ENCODE measurements around the gene HTR1D. TPM values are rescaled to one million over a fixed set of nuclear protein-coding genes. Genes with fewer than 3 reads are reported as not detected.

HTR1D gene
- polyA plus RNA-seq, 2 of the 4 experiments (the other 2 are of a cell fraction) = 8.5 to 11.4 TPM

DNA sequence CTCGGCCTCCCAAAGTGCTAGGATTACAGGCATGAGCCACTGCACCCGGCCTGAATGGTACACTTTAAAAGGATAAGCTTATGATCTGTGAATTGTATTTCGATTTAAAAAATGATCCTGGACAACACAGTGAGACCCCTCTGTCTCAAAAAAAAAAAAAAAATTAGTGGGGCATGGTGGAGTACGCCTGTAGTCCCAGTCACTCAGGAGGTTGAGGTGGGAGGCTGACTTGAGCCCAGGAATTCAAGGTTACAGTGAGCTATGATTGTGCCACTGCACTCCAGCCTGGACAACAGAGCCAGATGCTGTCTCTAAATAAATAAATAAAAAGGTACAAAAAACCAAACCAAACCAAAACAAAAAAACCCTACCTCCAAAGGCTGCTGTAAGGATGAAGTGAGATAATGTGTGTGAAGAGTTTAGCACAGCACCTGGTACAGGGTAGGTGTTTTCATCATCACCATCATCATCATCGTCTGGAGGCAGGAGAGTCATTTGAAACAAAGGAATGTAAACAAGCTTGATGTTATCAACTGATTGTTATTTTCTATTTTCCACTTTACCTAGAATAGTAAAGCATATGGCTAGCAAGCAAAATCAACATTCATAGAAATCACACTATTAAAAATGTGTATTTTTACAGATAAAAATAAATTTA, 22.5 kb upstream of the HTR1D start:
- FAIRE-seq (no peak), ATAC-seq (no peak), DNase-seq (ENCODE audit: low read depth in 1 of 2, low spot score in 1 of 2) (no peak)
- no peaks in the 10 kb centered on the region for H3K9me3 ChIP-seq
- ChIA-PET CTCF (interaction anchor here (1.5 to 1.6 kb wide), 2 partner anchors 9 to 23 kb away, joined by 4 to 6 read pairs; partner anchors contain the start of gene HTR1D), POLR2A (no interaction called here)
- WGBS (ENCODE audit: missing lambda C conversion rate) = 69% methylated on average over 5 of the region's 5 CpGs
- TF ChIP-seq CHD4 (IDR thresholded peaks at IDR 0.05; ENCODE audit: borderline replicate concordance) = no peak
- H3K4me3 ChIP-seq = no peak overlapping the region
- H3K27ac ChIP-seq = no peak overlapping the region
- 0 out of 3 replicates have a peak, but pooled peaks cover 2% of the 10 kb centered on the region for H3K4me1 ChIP-seq
- H3K4me2 ChIP-seq = no peak overlapping the region

DNA sequence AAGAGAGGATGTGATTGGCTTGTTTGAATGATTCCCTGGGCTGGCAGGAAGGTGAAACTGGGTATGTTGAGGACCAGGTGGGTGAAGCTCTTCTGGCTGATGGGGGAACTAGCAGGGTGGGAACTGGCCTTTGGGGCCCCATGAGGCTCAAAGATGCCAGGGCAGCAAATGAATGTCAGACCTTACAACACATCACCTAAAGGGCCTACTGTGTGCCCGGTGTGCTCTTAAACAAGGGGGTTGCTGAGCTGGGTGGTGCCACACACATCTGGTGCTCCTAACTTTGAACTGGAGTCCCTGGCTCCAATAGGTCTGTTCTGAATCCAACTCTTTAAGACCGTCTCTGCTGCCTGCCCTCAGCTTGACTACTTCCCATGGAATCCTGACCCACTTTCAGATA, 21.3 kb upstream of the HTR1D start:
- 95% methylated on average over 2 of the region's 2 CpGs for WGBS (ENCODE audit: missing lambda C conversion rate)
- ATAC-seq (no peak), FAIRE-seq (no peak), DNase-seq (ENCODE audit: low read depth in 1 of 2, low spot score in 1 of 2) (no peak)
- H3K27ac ChIP-seq = no peak overlapping the region
- H3K9me3 ChIP-seq = no peaks in the 10 kb centered on the region
- CTCF ChIA-PET = interaction anchor here (0.6 kb wide), 1 partner anchor 261 kb away, joined by 4 read pairs; no protein-coding TSS in a partner anchor
- 0 out of 3 replicates have a peak, but pooled peaks cover 2% of the 10 kb centered on the region for H3K4me1 ChIP-seq
- POLR2A ChIA-PET = no interaction called here
- TF ChIP-seq NPAS2 (CRISPR knock-in tag; IDR thresholded peaks at IDR 0.05; ENCODE audit: borderline replicate concordance) (no peak), MYC (IDR thresholded peaks at IDR 0.05; ENCODE audit: borderline replicate concordance, low read length) (no peak), POLR2AphosphoS2 (conservative IDR thresholded peaks at IDR 0.05; ENCODE audit: low read length) (no peak), NFE2L2 (conservative IDR thresholded peaks at IDR 0.05; ENCODE audit: low read length) (no peak), TFCP2L1 (CRISPR knock-in tag; IDR thresholded peaks at IDR 0.05) (no peak), RCOR1 (IDR thresholded peaks at IDR 0.05; ENCODE audit: low read depth, low read length) (no peak), ZSCAN20 (CRISPR knock-in tag; IDR thresholded peaks at IDR 0.05) (no peak), ZNF302 (CRISPR knock-in tag; IDR thresholded peaks at IDR 0.05) (no peak), KDM1A (IDR thresholded peaks at IDR 0.05; ENCODE audit: low read depth) (no peak), HOXB13 (CRISPR knock-in tag; IDR thresholded peaks at IDR 0.05; ENCODE audit: low read depth) (no peak), POLR2A (IDR thresholded peaks at IDR 0.05; ENCODE audit: low read length) (no peak), ZC3H11A (IDR thresholded peaks at IDR 0.05) (no peak), ZFP36 (IDR thresholded peaks at IDR 0.05; ENCODE audit: borderline replicate concordance, partially characterized antibody) (no peak)
- TF ChIP-seq, protein P1, sequence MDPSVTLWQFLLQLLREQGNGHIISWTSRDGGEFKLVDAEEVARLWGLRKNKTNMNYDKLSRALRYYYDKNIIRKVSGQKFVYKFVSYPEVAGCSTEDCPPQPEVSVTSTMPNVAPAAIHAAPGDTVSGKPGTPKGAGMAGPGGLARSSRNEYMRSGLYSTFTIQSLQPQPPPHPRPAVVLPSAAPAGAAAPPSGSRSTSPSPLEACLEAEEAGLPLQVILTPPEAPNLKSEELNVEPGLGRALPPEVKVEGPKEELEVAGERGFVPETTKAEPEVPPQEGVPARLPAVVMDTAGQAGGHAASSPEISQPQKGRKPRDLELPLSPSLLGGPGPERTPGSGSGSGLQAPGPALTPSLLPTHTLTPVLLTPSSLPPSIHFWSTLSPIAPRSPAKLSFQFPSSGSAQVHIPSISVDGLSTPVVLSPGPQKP (IDR thresholded peaks at IDR 0.05; ENCODE audit: low read depth, low read length) = no peak
- TF ChIP-seq, protein P2, sequence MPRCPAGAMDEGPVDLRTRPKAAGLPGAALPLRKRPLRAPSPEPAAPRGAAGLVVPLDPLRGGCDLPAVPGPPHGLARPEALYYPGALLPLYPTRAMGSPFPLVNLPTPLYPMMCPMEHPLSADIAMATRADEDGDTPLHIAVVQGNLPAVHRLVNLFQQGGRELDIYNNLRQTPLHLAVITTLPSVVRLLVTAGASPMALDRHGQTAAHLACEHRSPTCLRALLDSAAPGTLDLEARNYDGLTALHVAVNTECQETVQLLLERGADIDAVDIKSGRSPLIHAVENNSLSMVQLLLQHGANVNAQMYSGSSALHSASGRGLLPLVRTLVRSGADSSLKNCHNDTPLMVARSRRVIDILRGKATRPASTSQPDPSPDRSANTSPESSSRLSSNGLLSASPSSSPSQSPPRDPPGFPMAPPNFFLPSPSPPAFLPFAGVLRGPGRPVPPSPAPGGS (IDR thresholded peaks at IDR 0.05) = no peak
- H3K4me2 ChIP-seq = no peak overlapping the region
- H3K4me3 ChIP-seq = no peak overlapping the region

DNA sequence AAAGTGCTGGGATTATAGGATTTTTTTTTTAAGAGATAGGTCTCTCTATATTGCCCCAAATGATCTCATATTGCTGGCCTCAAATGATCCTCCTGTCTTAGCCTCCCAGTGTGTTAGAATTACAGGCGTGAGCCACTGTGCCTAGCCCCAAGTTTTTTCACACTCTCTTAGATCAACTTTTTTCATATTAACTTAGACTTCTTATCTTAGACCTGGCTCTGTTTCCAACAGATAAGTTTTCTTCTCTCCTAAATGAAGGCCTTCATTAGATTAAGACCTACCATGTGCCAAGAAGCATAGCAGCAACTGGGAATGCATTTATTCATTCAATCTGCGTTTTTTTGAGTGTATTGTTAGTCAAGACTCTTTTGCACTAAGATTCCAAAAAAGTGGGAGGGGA, 20.2 kb upstream of the HTR1D start:
- no peaks in the 10 kb centered on the region for H3K9me3 ChIP-seq
- FAIRE-seq (no peak), ATAC-seq (no peak), DNase-seq (ENCODE audit: low read depth in 1 of 2, low spot score in 1 of 2) (no peak)
- H3K4me2 ChIP-seq = no peak overlapping the region
- CTCF ChIA-PET = interaction anchor here (1.5 kb wide), 1 partner anchor 9 kb away, joined by 3 read pairs; no protein-coding TSS in a partner anchor
- no peak overlapping the region for H3K4me3 ChIP-seq
- TF ChIP-seq JUNB (IDR thresholded peaks at IDR 0.05) = no peak
- no peak for TF ChIP-seq ZSCAN20 (CRISPR knock-in tag; IDR thresholded peaks at IDR 0.05)
- TF ChIP-seq NFE2L2 (conservative IDR thresholded peaks at IDR 0.05; ENCODE audit: low read length) = no peak
- TF ChIP-seq RARB (CRISPR knock-in tag; IDR thresholded peaks at IDR 0.05) = no peak
- TF ChIP-seq HOXB13 (CRISPR knock-in tag; IDR thresholded peaks at IDR 0.05; ENCODE audit: low read depth) = no peak
- TF ChIP-seq FOXS1 (CRISPR knock-in tag; IDR thresholded peaks at IDR 0.05) = no peak
- TF ChIP-seq, protein P3, sequence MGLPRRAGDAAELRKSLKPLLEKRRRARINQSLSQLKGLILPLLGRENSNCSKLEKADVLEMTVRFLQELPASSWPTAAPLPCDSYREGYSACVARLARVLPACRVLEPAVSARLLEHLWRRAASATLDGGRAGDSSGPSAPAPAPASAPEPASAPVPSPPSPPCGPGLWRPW (IDR thresholded peaks at IDR 0.05) = no peak
- TF ChIP-seq, protein P4, sequence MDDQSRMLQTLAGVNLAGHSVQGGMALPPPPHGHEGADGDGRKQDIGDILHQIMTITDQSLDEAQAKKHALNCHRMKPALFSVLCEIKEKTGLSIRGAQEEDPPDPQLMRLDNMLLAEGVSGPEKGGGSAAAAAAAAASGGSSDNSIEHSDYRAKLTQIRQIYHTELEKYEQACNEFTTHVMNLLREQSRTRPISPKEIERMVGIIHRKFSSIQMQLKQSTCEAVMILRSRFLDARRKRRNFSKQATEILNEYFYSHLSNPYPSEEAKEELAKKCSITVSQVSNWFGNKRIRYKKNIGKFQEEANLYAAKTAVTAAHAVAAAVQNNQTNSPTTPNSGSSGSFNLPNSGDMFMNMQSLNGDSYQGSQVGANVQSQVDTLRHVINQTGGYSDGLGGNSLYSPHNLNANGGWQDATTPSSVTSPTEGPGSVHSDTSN (IDR thresholded peaks at IDR 0.05) = no peak
- no peak for TF ChIP-seq MAFK (IDR thresholded peaks at IDR 0.05; ENCODE audit: partially characterized antibody)
- TF ChIP-seq RCOR1 (IDR thresholded peaks at IDR 0.05; ENCODE audit: low read depth, low read length) = no peak
- TF ChIP-seq, protein P5, sequence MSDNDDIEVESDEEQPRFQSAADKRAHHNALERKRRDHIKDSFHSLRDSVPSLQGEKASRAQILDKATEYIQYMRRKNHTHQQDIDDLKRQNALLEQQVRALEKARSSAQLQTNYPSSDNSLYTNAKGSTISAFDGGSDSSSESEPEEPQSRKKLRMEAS (IDR thresholded peaks at IDR 0.05) = no peak
- TF ChIP-seq, protein P6, sequence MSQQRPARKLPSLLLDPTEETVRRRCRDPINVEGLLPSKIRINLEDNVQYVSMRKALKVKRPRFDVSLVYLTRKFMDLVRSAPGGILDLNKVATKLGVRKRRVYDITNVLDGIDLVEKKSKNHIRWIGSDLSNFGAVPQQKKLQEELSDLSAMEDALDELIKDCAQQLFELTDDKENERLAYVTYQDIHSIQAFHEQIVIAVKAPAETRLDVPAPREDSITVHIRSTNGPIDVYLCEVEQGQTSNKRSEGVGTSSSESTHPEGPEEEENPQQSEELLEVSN (IDR thresholded peaks at IDR 0.05; ENCODE audit: borderline replicate concordance, low read depth) = no peak
- TF ChIP-seq KDM5A (IDR thresholded peaks at IDR 0.05) = no peak
- TF ChIP-seq, protein P1 (IDR thresholded peaks at IDR 0.05; ENCODE audit: low read depth, low read length) = no peak
- TF ChIP-seq KDM1A (IDR thresholded peaks at IDR 0.05; ENCODE audit: low read depth) = no peak
- no peak for TF ChIP-seq CEBPB (IDR thresholded peaks at IDR 0.05)
- no peak for TF ChIP-seq TFCP2L1 (CRISPR knock-in tag; IDR thresholded peaks at IDR 0.05)
- no peak for TF ChIP-seq EHF (CRISPR knock-in tag; IDR thresholded peaks at IDR 0.05)
- H3K4me1 ChIP-seq = 0 out of 3 replicates have a peak, but pooled peaks cover 2% of the 10 kb centered on the region
- POLR2A ChIA-PET = no interaction called here
- 88% methylated on average over 2 of the region's 2 CpGs for WGBS (ENCODE audit: missing lambda C conversion rate)
- H3K27ac ChIP-seq = no peak overlapping the region
